Activated naive CD4-positive, alpha-beta T cell treated with anti-CD3 and anti-CD28 coated beads, Interleukin-2, amount 10 ng/mL, durations not matched to agents 7 days and 5 days (primary cell): ENCODE measurements around the gene AK3.
"Not testable (repeated sequence)": the region's sequence is repeated elsewhere in the genome, so short reads cannot be mapped to it uniquely, and the experiment has no call there.

Experiments
- CTCF ChIA-PET: fragments of 350-600 bp; sonication (Branson Sonifier 250); formaldehyde crosslinking; loops from one replicate; lab custom pipeline; 2021; ENCODE audit warnings: antibody characterized with exemption; lab: Charles Lee
- DNase-seq: peaks from one replicate; pipeline ENCODE4 v3.0.0-alpha.2; 2020
- H3K27ac Mint-ChIP-seq: one replicate; pipeline ENCODE4 v1.8.0; 2021; ENCODE audit warnings: mild to moderate bottlenecking, moderate library complexity, mixed read lengths
- H3K27me3 Mint-ChIP-seq: one replicate; pipeline ENCODE4 v1.8.0; 2021; ENCODE audit warnings: mild to moderate bottlenecking, mixed read lengths
- H3K36me3 Mint-ChIP-seq: one replicate; pipeline ENCODE4 v1.8.0; 2021; ENCODE audit warnings: mixed read lengths
- H3K4me1 Mint-ChIP-seq: one replicate; pipeline ENCODE4 v1.8.0; 2021; ENCODE audit warnings: mixed read lengths
- H3K4me3 Mint-ChIP-seq: one replicate; pipeline ENCODE4 v1.8.0; 2021; ENCODE audit warnings: mild to moderate bottlenecking, moderate library complexity, mixed read lengths
- H3K9me3 Mint-ChIP-seq: one replicate; pipeline ENCODE4 v1.8.0; 2021; ENCODE audit warnings: mixed read lengths

AK3 gene

DNA sequence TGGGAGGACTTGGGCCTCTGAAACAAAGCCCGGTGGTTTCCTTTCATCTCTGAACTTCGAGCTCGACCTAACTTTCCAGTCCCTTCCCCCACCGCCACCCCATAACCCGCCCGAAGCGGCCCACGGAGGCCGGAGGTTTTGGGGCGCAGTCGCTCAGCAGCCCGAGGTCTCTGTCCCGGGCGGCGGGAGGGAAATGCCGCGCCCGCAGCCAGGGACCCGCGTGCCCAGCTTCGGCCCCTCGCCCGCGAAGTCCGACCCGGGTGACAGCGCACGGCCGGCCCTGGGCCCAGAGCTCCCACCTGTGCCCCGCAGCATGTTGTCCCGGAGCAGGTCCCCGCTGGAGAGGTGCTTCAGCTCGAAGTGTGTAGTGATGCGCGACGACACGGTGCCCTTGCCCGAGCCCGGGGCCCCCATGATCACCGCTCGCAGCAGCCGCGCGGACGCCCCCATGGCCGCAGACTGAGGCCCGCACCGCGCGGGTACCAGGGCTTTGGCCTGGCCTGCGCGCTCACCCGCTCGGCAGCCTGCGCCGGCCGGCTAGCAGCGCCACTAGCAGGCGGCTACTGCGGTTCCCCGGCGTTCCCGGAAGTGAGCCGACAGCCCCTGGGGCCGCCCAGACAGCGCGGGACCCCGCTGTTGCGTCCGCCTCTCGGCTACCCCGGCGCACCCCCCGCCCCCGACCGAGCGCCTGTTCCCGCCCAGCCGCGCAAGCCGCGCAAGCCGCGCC is at the start of gene AK3:
TSS of gene AK3 (minus strand) at position 565 of the 727 bp plus-strand sequence. CDS start at position 450, 115 bp downstream.
- peaks cover 40% of the 10 kb centered on the region for H3K4me1 Mint-ChIP-seq
- CTCF ChIA-PET: interaction anchor here (0.5 to 1.5 kb wide), 6 partner anchors 34 to 136 kb away, joined by 3 to 8 read pairs (median 3); partner anchors contain the start of gene PLPP6
- no peaks in the 10 kb centered on the region for H3K9me3 Mint-ChIP-seq
- H3K4me3 Mint-ChIP-seq: peak within 1 kb of the TSS; percentile 89
- peak; percentile 92 for DNase-seq
- peak within 1 kb of the TSS; percentile 90 for H3K27ac Mint-ChIP-seq
- no peaks in the 10 kb centered on the region for H3K27me3 Mint-ChIP-seq
- peaks cover 15% of the 10 kb centered on the region for H3K36me3 Mint-ChIP-seq

DNA sequence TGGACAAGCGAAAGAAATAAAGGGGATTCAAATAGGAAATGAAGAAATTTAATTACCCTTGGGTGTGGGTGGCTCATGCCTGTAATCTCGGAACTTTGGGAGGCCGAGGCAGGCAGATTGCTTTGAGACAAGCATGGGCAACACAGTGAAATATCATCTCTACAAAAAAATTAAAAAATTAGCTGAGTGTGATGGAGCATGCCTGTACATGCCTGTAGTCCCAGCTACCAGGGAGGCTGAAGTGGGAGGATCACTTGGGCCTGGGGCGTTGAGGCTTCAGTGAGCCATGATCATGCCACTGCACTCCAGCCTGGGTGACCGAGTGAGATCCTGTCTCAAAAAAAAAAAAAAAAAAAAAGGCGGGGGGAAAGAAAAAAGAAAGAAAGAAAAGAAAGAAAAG is 47.7 kb upstream of the AK3 start:
- Mint-ChIP-seq H3K27me3 (peaks cover 8% of the 10 kb centered on the region), H3K36me3 (no peaks in the 10 kb centered on the region), H3K27ac (no peak overlapping the region), H3K4me3 (no peak overlapping the region), H3K4me1 (peaks cover 15% of the 10 kb centered on the region), H3K9me3 (no peaks in the 10 kb centered on the region)
- CTCF ChIA-PET: no interaction called here
- DNase-seq: no peak

DNA sequence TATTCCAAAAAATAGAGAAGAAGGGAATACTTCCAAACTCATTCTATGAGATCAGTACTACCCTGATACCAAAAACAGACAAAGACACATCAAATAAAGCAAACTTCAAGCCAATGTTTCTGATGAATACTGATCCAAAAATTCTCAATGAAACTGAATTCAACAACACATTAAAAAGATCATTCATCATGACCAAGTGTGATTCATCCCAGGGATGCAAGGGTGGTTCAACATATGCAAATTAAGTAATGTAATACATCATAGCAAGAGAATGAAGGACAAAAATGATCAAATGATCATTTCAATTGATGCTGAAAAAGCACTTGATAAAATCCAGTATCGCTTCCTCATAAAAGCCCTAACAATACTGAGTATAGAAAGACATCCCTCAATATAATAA is 46.9 kb upstream of the AK3 start:
- CTCF ChIA-PET: no interaction called here
- Mint-ChIP-seq H3K4me3 (no peak overlapping the region), H3K27ac (no peak overlapping the region), H3K9me3 (no peaks in the 10 kb centered on the region), H3K36me3 (no peaks in the 10 kb centered on the region), H3K27me3 (peaks cover 13% of the 10 kb centered on the region), H3K4me1 (peaks cover 13% of the 10 kb centered on the region)
- no peak for DNase-seq

DNA sequence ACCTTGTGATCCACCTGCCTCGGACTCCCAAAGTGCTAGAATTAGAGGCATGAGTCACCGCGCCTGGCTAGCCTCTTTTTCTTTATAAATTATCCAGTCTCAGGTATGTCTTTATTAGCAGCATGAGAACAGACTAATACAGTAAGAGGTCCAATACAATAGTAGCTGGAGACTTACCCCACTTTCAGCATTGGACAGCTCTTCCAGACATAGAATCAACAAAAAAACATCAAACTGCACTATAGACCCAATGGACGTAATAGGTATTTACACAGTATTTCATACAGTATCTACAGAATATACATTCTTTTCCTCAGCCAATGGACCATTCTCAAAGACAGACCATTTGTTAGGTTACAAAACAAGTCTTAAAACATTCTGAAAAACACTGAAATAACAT is 45.6 kb upstream of the AK3 start:
- no peaks in the 10 kb centered on the region for H3K36me3 Mint-ChIP-seq
- H3K27ac Mint-ChIP-seq: no peak overlapping the region
- H3K27me3 Mint-ChIP-seq: peaks cover 13% of the 10 kb centered on the region
- peaks cover 6% of the 10 kb centered on the region for H3K4me1 Mint-ChIP-seq
- CTCF ChIA-PET: no interaction called here
- H3K9me3 Mint-ChIP-seq: no peaks in the 10 kb centered on the region
- H3K4me3 Mint-ChIP-seq: no peak overlapping the region
- no peak for DNase-seq

DNA sequence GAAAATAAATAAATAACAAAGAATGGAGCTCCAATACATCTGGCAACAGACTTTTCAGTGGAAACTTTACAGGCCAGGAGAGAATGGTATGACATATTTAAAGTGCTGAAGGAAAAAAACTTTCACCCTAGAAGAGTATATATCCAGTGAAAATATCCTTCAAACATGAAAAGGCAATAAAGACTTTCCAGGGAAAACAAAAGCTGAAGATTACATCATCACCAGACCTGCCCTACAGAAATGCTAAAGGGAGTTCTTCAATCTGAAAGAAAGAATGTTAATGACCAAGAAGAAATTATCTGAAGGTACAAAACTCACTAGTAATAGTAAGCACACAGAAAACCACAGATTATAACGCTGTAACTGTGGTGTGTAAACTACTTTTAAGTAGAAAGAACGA is 43.4 kb upstream of the AK3 start:
- no peak for DNase-seq
- CTCF ChIA-PET: no interaction called here
- no peaks in the 10 kb centered on the region for H3K36me3 Mint-ChIP-seq
- no peaks in the 10 kb centered on the region for H3K9me3 Mint-ChIP-seq
- no peaks in the 10 kb centered on the region for H3K4me1 Mint-ChIP-seq
- H3K4me3 Mint-ChIP-seq: no peak overlapping the region
- no peak overlapping the region for H3K27ac Mint-ChIP-seq
- peaks cover 24% of the 10 kb centered on the region for H3K27me3 Mint-ChIP-seq

DNA sequence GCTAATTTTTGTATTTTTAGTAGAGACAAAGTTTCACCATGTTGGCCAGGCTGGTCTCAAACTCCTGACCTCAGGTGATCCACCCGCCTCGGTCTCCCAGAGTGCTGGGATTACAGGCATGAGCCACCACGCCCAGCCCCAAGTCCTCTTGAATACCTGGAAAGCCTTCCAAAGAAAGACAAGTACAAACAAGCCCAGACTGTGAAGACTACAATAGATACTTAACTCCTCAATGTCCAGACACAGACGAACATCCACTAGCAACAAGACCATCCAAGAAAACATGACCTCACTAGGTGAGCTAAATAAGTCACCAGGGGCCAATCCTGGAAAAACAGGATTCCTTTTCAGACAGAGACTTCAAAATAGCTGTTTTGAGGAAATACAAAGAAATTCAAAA is 42.2 kb upstream of the AK3 start:
- H3K4me1 Mint-ChIP-seq, H3K4me3 Mint-ChIP-seq, H3K36me3 Mint-ChIP-seq, DNase-seq, H3K27ac Mint-ChIP-seq, H3K9me3 Mint-ChIP-seq: not testable (repeated sequence)
- CTCF ChIA-PET: interaction anchor here (0.9 kb wide), 1 partner anchor 11 kb away, joined by 3 read pairs; no protein-coding TSS in a partner anchor
- peaks cover 16% of the 10 kb centered on the region for H3K27me3 Mint-ChIP-seq

DNA sequence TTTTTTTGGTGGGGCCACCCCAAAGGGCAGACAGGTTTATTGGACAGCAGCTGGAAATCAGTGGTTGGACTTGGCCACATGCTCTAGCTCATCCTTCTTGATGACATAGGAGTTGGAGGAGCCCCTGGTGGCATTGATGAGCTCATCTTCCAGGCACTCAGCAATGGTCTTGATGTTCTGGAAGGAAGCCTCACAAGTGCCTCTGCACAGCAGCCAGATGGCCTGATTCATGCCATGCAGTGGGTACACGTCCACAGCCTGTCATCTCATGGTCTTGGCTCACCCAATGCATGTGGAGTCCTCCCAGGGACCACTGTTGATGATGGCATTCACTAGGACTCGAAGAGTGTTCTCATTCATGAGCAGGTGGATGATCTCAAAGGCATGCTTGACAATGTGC is 40.4 kb upstream of the AK3 start:
- Mint-ChIP-seq H3K27ac (no peak overlapping the region), H3K36me3 (no peaks in the 10 kb centered on the region), H3K27me3 (peaks cover 29% of the 10 kb centered on the region), H3K4me1 (no peaks in the 10 kb centered on the region), H3K9me3 (no peaks in the 10 kb centered on the region), H3K4me3 (no peak overlapping the region)
- CTCF ChIA-PET: no interaction called here
- DNase-seq: no peak

DNA sequence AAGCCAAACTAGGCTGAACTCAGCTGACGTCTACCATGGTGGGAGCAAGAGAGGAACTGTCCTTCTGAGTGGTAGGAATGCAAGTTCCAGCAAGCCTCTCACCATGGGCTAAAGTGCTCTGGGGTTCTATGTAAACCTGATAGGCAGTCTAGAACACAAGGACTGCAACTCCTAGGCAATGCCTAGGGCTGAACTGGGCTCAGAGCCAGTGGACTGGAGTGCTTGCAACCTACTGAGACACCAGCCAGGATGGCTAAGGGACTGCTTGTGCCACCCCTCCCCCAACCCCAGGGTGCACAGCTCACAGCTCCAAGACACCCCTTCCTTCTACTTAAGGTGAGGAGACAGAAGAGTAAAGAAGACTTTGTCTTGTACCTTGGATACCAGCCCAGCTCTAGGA is 39.6 kb upstream of the AK3 start:
- Mint-ChIP-seq H3K4me3 (no peak overlapping the region), H3K9me3 (no peaks in the 10 kb centered on the region), H3K27ac (no peak overlapping the region), H3K4me1 (no peaks in the 10 kb centered on the region), H3K27me3 (peaks cover 32% of the 10 kb centered on the region), H3K36me3 (no peaks in the 10 kb centered on the region)
- CTCF ChIA-PET: interaction anchor here (0.7 kb wide), 1 partner anchor 612 kb away, joined by 3 read pairs; no protein-coding TSS in a partner anchor
- DNase-seq: no peak

DNA sequence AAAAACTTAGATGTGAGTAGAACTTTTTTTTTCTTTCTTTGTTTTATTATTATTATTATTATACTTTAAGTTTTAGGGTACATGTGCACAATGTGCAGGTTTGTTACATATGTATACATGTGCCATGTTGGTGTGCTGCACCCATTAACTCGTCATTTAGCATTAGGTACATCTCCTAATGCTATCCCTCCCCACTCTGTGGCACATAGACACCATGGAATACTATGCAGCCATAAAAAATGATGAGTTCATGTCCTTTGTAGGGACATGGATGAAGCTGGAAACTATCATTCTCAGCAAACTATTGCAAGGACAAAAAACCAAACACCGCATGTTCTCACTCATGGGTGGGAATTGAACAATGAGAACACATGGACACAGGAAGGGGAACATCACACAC is 34.0 kb upstream of the AK3 start:
- not testable (repeated sequence) for H3K4me3 Mint-ChIP-seq, H3K9me3 Mint-ChIP-seq, H3K36me3 Mint-ChIP-seq, H3K4me1 Mint-ChIP-seq, H3K27ac Mint-ChIP-seq, DNase-seq
- peaks cover 15% of the 10 kb centered on the region for H3K27me3 Mint-ChIP-seq
- CTCF ChIA-PET: interaction anchor here (0.5 kb wide), 1 partner anchor 99 kb away, joined by 3 read pairs; no protein-coding TSS in a partner anchor

DNA sequence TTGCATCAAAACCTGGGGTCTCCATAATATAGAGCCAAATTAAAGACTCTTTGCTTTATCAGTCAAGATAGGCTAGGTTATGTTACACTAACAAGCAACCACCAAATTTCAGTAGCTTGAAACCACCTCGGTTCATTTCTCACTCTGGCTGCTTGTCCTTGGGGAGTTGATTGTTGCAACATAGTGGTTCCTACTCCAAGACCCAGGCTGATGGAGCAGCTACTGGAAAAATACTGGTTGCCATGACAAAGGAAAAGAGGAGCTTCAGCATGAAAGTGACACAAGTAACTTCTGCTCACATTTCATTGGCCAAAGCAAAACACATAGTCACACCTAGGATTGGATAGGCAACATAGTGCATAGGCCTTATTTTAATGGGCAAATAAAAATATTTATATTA is 33.2 kb upstream of the AK3 start:
- Mint-ChIP-seq H3K4me3 (no peak overlapping the region), H3K27ac (no peak overlapping the region), H3K4me1 (peaks cover under 1% of the 10 kb centered on the region), H3K36me3 (no peaks in the 10 kb centered on the region), H3K27me3 (peaks cover 15% of the 10 kb centered on the region), H3K9me3 (no peaks in the 10 kb centered on the region)
- CTCF ChIA-PET: interaction anchor here (0.5 to 1.0 kb wide), 4 partner anchors 11 to 98 kb away, joined by 3 to 5 read pairs (median 4); no protein-coding TSS in a partner anchor
- no peak for DNase-seq

DNA sequence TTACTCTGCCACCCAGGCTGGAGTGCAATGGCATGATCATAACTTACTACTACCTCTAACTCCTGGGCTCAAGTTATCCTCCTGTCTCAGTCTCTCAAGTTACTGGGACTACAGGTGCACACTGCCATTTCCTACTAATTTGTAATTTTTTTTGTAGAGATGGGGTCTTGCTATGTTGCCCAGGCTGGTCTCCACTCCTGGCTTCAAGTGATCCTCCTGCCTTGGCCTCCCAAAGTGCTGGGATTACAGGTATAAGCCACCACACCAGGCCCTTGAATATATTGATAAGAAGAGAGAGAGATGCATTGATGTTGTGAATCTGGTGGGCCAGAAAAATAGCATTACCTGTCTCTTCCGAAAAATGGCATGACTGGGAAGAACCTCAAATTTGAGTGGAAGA is 30.8 kb upstream of the AK3 start:
- Mint-ChIP-seq H3K36me3 (no peaks in the 10 kb centered on the region), H3K27me3 (peaks cover 5% of the 10 kb centered on the region), H3K4me1 (peaks cover 3% of the 10 kb centered on the region), H3K27ac (no peak overlapping the region), H3K9me3 (no peaks in the 10 kb centered on the region), H3K4me3 (no peak overlapping the region)
- no peak for DNase-seq
- CTCF ChIA-PET: interaction anchor here (0.7 kb wide), 1 partner anchor 13 kb away, joined by 3 read pairs; no protein-coding TSS in a partner anchor

DNA sequence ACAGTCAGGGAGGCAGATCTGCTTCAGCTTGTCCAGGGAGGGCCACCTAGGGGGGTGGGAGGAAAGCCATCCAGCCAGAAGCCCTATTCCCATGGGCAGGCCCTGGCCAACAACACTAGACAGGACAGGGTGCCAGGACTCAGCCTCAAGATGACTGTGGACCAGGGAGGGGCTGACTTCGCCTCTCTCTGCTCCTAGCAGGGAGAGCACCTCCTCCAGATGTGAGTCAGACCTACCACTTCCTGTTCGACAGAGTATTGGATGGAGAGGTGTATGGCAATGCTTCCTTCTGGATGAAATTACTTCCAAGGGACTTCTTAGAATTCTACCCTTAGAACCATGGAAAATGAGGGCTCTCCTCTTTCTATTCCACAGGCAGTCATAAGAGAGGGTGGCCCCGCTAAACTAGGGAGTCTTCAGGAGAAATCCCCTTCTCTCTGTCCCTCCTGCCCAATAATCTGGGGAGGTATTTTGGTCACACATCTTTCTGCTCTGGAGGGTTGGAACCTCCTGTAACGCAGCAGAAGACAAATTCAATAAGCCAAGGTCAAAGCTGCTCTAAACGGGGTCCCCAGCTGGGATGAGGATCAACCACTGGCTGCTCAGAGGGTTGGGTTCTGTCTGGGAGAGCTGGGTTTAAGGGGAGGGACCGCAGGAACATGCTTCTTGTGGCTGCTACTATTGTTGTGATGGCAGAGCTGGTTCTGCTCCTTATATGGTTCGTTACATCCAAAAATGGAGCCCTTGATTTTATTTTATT is 28.5 kb upstream of the AK3 start:
- H3K36me3 Mint-ChIP-seq: no peaks in the 10 kb centered on the region

DNA sequence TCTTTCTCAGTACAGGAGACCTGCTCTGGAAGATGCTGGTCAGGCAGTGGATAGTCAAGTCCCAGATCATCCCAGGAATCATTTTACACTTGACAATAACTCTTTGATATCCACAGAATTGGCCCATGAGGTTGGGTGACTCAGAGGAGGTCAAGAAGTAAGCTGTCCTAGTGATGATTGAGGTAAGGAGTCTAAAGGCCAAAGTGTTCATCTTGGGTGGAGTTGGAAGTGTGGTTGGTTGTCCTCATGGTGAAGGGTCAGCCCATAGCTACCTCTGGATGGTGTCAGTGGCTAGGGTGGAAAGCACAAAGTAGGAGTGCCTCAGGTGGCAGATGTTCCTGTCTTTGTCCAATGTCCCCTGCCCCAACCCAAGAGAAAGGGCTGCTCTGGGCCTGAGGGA is 27.7 kb upstream of the AK3 start:
- H3K4me3 Mint-ChIP-seq: no peak overlapping the region
- DNase-seq: no peak
- H3K27me3 Mint-ChIP-seq: no peaks in the 10 kb centered on the region
- CTCF ChIA-PET: interaction anchor here (0.6 to 1.4 kb wide), 3 partner anchors 9 to 156 kb away, joined by 3 read pairs; no protein-coding TSS in a partner anchor
- H3K9me3 Mint-ChIP-seq: no peaks in the 10 kb centered on the region
- H3K4me1 Mint-ChIP-seq: peaks cover 4% of the 10 kb centered on the region
- no peak overlapping the region for H3K27ac Mint-ChIP-seq
- no peaks in the 10 kb centered on the region for H3K36me3 Mint-ChIP-seq

More for the DNA sequence above, 28.5 kb upstream of the AK3 start:
- no peak overlapping the region for H3K4me3 Mint-ChIP-seq
- no peaks in the 10 kb centered on the region for H3K27me3 Mint-ChIP-seq
- H3K9me3 Mint-ChIP-seq: no peaks in the 10 kb centered on the region
- CTCF ChIA-PET: interaction anchor here (0.9 to 1.4 kb wide), 2 partner anchors 10 to 155 kb away, joined by 3 read pairs; no protein-coding TSS in a partner anchor
- peaks cover 3% of the 10 kb centered on the region for H3K4me1 Mint-ChIP-seq
- no peak for DNase-seq
- no peak overlapping the region for H3K27ac Mint-ChIP-seq

DNA sequence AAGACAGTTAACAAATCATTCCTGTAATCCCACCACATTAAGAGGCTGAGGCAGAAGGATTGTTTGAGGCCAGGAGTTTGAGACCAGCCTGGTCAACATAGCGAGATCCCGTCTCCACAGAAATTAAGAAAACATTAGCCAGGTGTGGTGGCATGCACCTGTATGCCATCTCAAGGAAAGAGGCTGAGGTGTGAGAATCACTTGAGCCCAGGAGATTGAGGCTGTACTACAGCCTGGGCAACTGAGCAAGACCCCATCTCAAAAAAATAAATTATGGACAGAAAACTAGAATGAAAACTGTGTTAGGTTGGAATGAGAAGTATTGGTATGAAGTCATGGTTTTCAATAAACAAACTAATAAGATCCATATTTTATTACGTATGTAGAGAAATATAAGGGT is 23.0 kb upstream of the AK3 start:
- H3K9me3 Mint-ChIP-seq: no peaks in the 10 kb centered on the region
- no peak overlapping the region for H3K27ac Mint-ChIP-seq

More for the DNA sequence above, 23.0 kb upstream of the AK3 start:
- H3K36me3 Mint-ChIP-seq: no peaks in the 10 kb centered on the region
- H3K27me3 Mint-ChIP-seq: peaks cover 24% of the 10 kb centered on the region
- no peak overlapping the region for H3K4me3 Mint-ChIP-seq
- DNase-seq: no peak
- CTCF ChIA-PET: interaction anchor here (0.9 to 7.5 kb wide), 7 partner anchors 29 to 684 kb away, joined by 3 to 68 read pairs (median 9); partner anchors contain the start of genes JAK2 and RCL1
- peaks cover 22% of the 10 kb centered on the region for H3K4me1 Mint-ChIP-seq
